Measurements from ENCODE around the gene GALNT18. TPM values are rescaled to one million over a fixed set of nuclear protein-coding genes. Genes with fewer than 3 reads are reported as not detected.

GALNT18 gene
- total RNA-seq, 1 donor from 2014 or later: not detected

DNA sequence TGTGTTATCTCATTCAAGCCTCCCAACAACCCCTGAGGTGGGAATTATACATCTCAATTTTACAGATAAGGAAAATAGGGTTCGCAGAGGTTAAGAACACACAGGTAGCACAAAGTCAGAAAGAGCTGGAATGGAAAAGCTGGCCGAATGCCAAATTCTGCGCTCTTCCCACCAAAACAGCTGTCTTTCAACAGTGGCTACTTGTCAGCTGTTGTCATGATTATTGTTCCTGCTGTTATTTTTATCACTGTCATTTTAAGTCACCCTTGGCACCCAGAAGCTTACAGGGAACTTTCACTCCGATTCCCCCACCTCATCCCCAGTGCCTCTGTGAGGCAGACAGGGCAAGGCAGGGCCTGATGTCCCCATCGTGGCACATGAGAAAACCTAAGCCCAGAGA lies 194.3 kb downstream of the GALNT18 start:
- ChIA-PET CTCF (no interaction called here), POLR2A (no interaction called here)
- no peaks in the 10 kb centered on the region for H3K27me3 Mint-ChIP-seq
- DNase-seq (no peak), ATAC-seq (ENCODE audit: low read depth) (no peak)
- no peak overlapping the region for H3K4me3 Mint-ChIP-seq
- no peaks in the 10 kb centered on the region for H3K36me3 Mint-ChIP-seq (ENCODE audit: low read depth)
- H3K4me1 Mint-ChIP-seq: no peaks in the 10 kb centered on the region
- no peak overlapping the region for H3K27ac Mint-ChIP-seq
- intact Hi-C loops (cut with micrococcal nuclease): no loop called here
- H3K9me3 Mint-ChIP-seq: no peaks in the 10 kb centered on the region
- TF ChIP-seq, protein P1, sequence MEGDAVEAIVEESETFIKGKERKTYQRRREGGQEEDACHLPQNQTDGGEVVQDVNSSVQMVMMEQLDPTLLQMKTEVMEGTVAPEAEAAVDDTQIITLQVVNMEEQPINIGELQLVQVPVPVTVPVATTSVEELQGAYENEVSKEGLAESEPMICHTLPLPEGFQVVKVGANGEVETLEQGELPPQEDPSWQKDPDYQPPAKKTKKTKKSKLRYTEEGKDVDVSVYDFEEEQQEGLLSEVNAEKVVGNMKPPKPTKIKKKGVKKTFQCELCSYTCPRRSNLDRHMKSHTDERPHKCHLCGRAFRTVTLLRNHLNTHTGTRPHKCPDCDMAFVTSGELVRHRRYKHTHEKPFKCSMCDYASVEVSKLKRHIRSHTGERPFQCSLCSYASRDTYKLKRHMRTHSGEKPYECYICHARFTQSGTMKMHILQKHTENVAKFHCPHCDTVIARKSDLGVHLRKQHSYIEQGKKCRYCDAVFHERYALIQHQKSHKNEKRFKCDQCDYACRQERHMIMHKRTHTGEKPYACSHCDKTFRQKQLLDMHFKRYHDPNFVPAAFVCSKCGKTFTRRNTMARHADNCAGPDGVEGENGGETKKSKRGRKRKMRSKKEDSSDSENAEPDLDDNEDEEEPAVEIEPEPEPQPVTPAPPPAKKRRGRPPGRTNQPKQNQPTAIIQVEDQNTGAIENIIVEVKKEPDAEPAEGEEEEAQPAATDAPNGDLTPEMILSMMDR (IDR thresholded peaks at IDR 0.05): no peak

DNA sequence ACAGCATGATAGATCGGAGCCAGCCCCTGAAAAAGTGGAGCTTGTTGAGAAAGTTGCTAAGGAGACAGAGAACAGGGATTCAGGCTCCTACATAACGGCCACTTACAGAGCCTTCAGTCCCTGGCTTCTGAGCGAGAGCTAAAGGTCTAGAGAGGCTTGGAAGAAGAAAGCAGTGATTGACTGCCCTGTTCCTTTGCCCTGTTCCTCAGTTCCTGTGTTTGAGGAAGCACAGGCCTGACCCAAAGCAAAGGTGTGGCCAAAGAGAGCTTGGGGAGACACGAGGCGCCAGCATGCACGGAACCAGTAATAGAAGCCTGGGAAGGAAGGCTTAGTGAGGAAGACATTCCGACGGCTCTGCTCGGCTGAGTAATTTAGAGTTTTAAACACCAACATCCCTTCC lies 194.7 kb downstream of the GALNT18 start:
- CTCF ChIA-PET: no interaction called here
- no peak for DNase-seq
- no peak overlapping the region for H3K27ac Mint-ChIP-seq
- POLR2A ChIA-PET: no interaction called here
- ATAC-seq (ENCODE audit: low read depth): no peak
- no peaks in the 10 kb centered on the region for H3K27me3 Mint-ChIP-seq
- TF ChIP-seq, protein P1 (IDR thresholded peaks at IDR 0.05): no peak
- H3K4me1 Mint-ChIP-seq: no peaks in the 10 kb centered on the region
- intact Hi-C loops (cut with micrococcal nuclease): no loop called here
- no peaks in the 10 kb centered on the region for H3K36me3 Mint-ChIP-seq (ENCODE audit: low read depth)
- H3K4me3 Mint-ChIP-seq: no peak overlapping the region
- no peaks in the 10 kb centered on the region for H3K9me3 Mint-ChIP-seq

DNA sequence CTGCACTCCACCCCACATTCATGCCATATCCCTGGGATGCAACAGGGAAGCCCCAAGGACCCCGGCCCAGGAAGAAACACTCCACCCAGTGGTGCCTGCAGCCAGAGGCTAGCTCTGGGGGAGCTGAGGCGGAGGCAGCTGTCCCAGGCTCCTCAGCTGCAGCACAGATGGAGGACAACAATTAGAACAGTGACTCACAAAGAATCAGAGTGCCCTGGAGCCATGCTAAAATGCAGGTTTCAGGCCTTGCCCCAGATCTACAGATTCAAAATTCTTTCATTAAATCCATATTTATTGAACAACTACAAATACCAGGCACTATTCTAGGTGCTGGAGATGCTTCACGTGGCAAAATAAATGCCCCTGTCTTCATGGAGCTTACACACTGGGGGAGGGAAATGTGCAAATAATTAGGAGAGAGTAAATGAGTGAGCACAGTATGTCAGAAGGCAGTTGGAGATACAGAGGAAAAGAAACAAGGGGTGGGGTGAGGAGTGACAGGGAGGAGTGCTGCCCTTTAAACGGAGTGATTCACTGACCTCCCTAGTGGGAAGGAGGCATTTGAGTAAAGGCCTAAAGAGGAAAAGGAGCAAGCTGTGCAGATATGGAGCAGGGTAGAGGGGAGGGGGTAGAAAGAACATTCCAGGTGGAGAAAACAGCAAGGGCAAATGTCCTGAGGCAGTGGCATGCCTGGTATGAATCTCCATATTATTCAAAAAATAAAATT lies 195.4 kb downstream of the GALNT18 start:
- Mint-ChIP-seq H3K4me1 (no peaks in the 10 kb centered on the region), H3K27me3 (no peaks in the 10 kb centered on the region), H3K9me3 (no peaks in the 10 kb centered on the region), H3K4me3 (no peak overlapping the region), H3K27ac (no peak overlapping the region), H3K36me3 (ENCODE audit: low read depth) (no peaks in the 10 kb centered on the region)
- intact Hi-C loops (cut with micrococcal nuclease): no loop called here
- ATAC-seq (ENCODE audit: low read depth) (no peak), DNase-seq (no peak)
- TF ChIP-seq, protein P1 (IDR thresholded peaks at IDR 0.05): no peak
- ChIA-PET POLR2A (no interaction called here), CTCF (no interaction called here)

DNA sequence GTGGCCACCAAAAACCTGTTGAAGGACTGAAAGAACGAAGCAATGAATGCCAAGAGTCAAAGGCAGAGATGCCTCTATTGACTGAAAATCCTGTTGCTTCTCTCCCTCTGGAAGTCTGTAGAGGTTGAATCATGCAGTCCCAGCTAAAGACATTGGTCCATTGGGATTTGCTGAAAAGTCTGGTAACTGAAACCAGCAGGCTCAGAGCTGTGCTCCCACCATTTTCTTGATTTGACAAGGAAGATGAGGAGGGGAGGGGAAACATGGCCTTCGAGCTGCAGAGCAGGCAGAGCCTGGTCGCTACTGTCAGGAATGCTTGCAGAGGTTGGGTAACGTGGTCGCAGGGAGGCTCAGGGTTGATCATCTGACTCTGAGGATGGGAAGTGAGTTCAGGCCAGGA lies 196.0 kb downstream of the GALNT18 start:
- no peak for DNase-seq
- no peaks in the 10 kb centered on the region for H3K9me3 Mint-ChIP-seq
- H3K27me3 Mint-ChIP-seq: no peaks in the 10 kb centered on the region
- ATAC-seq (ENCODE audit: low read depth): no peak
- ChIA-PET CTCF (no interaction called here), POLR2A (no interaction called here)
- H3K27ac Mint-ChIP-seq: no peak overlapping the region
- TF ChIP-seq, protein P1 (IDR thresholded peaks at IDR 0.05): no peak
- no peaks in the 10 kb centered on the region for H3K4me1 Mint-ChIP-seq
- H3K36me3 Mint-ChIP-seq (ENCODE audit: low read depth): no peaks in the 10 kb centered on the region
- H3K4me3 Mint-ChIP-seq: no peak overlapping the region
- intact Hi-C loops (cut with micrococcal nuclease): no loop called here

DNA sequence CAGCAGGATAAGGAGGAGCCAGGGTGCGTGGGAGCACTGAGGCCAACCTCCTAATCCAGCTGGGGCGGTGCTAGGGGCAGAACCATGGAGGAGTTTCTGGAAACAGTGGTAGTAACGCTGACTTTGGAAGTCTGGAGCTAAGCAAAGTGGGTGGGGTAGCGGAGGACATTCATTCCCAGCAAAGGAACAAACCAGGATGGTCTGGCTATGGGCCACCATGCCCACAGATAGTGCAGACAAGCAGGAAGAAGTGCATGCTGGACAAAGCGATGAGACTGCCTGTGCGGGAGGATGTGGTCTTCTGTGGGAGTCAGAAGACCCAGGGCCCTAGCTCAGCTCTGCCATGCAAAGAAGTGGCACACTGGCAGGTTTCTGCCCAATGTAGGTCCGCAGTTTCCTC lies 197.1 kb downstream of the GALNT18 start:
- H3K36me3 Mint-ChIP-seq (ENCODE audit: low read depth): no peaks in the 10 kb centered on the region
- H3K27me3 Mint-ChIP-seq: no peaks in the 10 kb centered on the region
- no peak overlapping the region for H3K4me3 Mint-ChIP-seq
- ChIA-PET POLR2A (no interaction called here), CTCF (no interaction called here)
- intact Hi-C loops (cut with micrococcal nuclease): no loop called here
- ATAC-seq (ENCODE audit: low read depth): no peak
- no peak overlapping the region for H3K27ac Mint-ChIP-seq
- no peak for DNase-seq
- H3K4me1 Mint-ChIP-seq: no peaks in the 10 kb centered on the region
- TF ChIP-seq, protein P1 (IDR thresholded peaks at IDR 0.05): no peak
- H3K9me3 Mint-ChIP-seq: no peaks in the 10 kb centered on the region

Measured in activated B cell treated with CpG ODN at 0.5 μM for 24 hours (primary cell).